Astrocyte of the hippocampus (primary cell): ENCODE measurements around the gene ALDH1A1.

Experiments used
- DNase-seq: peaks from one replicate; pipeline ENCODE4 v3.0.0; 2011; ENCODE audit warnings: low read depth, low spot score

Gene ALDH1A1

DNA sequence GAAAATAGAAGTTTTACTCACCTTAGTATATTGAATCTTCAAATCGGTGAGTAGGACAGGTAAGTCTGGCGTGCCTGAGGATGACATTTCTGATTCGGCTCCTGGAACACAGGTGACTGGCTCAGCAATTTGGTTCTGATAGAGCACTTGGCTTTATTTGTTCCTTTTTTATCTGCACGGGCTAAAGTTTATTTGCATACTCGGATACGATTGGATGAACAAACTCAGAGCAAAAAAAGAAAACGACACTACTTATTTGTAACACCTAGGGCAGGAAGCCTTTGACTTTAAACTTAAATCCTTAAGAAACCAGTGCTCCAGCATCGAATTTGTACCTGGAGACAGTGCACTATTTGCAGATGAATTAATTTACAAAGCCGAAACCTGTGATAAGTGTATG is at the start of gene ALDH1A1:
TSS of gene ALDH1A1 (minus strand) at position 140 of the 400 bp plus-strand sequence. CDS start at position 87, 53 bp downstream.
- DNase-seq: no peak

DNA sequence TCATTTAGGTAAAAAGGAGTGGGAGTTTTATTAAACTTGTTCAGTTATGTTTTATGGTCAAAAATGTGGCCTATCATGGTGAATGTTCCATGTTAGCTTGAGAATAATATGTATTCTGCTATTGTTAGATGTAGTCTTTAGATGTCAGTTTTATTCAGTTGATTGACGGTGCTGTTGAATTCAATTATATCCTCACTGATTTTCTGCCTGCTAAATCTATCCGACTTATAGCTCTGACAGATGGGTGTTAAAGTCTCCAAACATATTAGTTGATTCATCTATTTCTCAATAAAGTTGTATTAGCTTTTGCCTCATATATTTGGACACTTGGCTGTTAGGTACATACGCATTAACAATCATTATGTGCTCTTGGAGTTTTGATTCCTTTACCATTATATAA is 49.0 kb upstream of the ALDH1A1 start:
- DNase-seq: no peak

DNA sequence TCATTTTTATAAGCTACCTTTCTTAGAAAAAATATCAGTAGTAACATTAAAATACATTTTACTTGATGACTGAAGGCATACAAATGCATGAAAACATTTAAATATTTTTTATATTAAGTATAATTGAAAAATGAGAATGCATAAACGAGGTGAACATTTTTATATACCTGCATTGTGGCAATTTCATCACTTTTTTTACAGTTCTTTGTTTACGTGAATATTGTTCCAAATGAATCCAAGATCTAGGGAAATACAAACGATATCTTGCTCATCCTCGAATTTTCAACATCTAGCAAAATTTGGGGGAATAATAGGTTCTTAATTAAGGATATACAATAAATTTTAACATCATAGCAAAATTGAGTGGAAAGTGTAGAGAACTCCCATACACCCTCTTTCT is 45.5 kb upstream of the ALDH1A1 start:
- no peak for DNase-seq

DNA sequence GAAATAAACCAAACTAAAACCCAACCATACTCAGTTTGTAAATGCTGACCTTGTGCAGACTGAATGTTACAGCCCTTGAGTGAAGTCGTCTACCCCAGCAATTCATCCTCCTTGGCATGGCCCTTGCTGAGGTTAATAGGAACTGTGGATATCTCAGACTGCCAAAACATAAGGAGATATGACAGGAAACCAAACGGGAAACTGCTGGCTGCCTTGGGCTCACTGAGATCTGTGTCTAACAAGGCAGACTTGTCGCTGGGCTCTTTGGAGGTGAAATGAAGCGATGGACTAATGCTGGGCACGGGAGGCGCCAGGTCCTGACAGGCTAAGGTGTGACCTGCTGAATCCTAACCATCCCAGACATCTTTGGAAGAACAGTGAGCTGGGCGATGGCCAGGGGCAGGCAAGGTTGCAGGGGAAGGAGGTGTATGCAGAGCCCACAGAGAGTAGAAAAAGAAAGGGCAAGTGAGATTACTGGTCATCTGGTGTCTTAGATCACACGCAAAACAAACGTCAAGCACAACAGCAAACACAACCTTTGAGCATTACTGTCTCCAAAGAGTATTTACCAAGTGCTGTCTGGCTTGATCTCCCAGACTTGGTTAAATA is 44.6 kb upstream of the ALDH1A1 start:
- no peak for DNase-seq

DNA sequence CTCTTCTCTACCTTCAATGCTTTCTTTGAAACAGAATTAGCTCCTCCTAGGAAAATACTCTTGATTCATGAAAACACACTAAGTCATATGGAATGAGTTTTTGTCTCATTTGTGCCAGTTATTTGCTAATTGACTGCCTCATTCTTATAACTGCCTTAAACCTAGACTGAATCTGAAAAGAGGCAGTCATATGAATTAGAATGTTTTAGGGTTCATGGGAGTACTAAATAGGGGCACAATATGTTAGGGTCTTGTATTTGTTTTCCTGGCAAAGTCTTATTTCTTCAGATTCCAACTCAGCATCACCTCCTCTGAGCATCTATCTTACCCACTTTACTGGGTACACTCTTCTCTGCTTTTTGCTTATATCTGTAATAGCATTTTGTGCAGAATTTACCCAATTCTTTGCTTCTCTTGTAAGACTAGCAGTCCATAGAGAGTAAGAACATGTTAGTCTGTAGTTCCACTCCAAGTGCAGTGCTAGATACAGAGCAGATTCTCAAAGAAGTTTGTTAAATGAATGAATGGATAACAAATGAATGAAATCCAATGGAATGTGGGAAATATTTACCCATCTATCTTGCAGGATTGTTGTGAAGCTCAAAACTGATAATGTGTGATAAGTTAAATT is 43.9 kb upstream of the ALDH1A1 start:
- DNase-seq: no peak

DNA sequence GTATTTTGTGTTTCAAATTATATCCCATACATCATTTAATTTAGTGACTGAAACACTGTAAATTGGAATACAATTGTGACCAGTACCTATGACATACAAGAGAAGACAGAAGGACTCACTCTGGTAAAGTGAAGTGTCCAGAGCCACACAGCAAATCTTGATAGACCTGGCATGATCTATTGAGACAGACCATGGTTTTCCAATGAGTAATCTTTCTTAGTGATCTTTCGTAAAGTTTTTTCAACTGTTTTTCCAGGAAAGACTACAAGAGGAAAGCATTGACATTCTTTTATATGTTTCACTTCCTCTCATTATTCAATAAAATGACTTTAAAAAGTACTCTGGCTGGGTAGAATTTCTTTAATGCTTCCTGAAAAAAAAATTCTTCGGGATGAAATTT is 43.3 kb upstream of the ALDH1A1 start:
- no peak for DNase-seq

DNA sequence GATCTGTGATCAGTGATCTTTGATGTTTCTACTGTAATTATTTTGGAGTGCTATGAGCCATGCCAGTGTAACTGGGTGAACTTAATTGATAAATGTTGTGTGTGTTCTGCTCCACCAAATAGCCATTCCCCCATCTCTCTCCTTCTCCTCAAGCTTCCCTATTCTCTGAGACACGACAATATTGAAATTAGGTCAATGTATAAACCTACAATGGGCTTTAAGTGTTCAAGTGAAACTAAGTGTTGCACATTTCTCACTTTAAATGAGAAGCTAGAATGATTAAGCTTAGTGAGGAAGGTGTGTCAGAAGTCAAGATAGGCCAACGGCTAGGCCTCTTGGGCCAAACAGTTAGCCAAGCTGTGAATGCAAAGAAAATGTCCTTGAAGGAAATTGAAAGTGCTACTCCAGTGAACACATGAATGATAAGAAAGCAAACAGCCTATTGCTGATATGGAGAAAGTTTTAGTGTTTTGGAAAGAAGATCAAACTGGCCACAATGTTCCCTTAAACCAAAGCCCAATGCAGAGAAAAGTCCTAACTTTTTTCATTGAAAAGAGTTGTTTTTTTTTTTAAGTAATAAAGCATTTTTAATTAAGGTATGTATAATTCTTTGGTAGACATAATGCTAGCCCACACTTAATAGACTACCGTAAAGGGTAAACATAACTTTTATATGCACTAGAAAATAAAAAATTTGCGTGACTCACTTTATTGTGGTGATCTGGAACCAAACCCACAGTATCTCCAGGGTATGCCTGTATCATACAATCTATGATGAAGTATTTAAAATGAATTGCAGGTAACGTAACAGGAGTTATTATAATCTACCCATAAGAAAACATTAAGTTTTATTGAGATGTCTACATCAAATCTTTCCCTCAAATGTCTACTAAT is 42.5 kb upstream of the ALDH1A1 start:
- no peak for DNase-seq

DNA sequence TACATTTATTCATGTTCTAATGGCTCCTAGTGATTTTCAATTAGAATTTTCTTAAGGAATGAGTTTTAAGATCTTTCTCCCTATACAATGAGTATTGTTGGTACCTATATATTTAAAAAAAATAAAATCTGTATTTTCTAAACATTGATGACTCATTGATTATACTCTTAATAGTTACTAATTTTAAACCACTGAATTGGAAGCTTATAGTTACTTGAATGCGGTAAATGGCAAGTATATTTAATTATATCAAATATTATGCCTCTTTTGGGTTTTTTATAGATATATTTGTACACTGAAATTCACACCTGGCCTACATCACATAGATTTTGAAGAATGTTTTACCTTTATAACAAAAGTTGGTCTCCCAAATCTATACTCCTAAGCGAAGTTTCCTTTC is 38.9 kb upstream of the ALDH1A1 start:
- DNase-seq: no peak

DNA sequence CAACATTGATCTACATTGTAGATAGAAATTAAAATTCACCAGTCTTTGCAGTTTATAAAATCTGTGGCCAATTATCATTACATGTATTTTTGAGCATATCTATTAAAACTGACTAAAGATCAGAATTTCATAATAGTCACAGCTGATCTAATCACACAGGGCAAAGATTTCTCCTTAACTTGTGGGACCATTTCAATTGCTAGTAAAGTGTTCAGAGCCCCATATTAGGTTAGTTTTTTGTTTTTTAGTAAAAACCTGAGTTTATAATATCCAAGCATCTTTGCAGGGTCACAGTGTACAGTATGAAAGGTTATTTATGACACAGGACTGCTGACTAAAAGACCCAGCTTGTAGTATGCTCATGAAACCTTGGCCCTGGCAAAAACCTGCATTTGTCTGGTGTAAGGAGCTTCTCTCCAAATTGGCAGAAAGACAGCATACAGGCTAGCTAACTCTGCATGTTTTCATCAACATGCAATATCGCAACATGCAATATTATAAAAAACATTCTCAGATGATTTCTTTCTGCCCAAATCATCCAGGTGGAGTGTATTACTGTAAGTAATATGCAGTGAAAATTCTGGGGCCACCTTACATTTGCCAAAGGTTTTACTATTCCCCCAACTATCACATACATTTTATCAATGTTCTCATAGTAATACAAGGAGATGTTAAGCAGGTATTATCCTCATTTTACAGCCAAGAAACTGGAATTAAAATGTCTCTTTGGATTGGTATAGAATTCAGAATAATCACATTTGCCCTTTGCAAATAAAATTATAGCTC is 37.7 kb upstream of the ALDH1A1 start:
- no peak for DNase-seq

DNA sequence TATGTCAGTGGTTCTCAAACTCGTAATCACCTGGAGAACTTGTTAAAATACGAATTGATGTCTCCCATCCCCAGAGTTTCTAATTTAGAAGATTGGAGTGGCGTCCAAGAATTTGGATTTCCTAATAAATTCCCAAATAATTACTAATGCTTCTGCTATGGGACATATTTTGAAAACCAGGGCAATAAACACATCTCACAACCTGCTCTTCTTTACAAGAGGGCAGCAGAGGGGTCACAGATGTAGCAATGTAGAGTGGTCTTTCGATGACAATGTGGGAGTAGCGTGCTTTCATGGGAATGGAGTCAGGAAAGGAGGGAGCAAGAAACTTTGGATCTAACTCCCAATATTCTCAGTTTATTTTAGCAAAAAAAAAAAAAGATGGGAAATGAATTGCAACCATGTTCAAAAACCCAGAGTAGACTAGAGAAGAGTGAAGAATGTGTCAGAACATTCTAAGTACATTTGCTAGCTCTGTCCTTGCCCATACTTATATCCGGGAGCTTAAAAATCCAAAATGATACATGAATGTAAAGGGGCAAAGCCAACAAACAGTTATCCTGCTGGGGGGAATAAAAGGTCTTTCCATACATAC is 33.8 kb upstream of the ALDH1A1 start:
- DNase-seq: no peak

DNA sequence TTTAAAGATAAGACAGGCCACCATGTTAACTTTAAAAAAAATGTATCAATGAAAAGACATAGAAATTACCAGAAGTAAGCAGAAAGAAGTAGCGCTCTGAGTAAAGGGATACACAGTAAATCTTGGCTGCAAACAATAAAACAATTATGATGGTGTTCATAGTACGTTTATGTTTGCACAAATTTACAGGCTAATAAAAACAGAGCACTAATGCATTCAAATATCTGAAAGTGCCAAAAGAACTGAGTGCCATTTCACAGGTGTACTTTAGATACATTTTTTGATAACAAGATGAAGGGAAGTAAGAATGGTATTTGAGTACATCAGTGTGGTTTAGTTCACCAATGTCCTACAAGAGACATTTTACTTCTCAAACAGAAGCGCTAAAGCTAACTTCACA is 32.9 kb upstream of the ALDH1A1 start:
- DNase-seq: no peak

DNA sequence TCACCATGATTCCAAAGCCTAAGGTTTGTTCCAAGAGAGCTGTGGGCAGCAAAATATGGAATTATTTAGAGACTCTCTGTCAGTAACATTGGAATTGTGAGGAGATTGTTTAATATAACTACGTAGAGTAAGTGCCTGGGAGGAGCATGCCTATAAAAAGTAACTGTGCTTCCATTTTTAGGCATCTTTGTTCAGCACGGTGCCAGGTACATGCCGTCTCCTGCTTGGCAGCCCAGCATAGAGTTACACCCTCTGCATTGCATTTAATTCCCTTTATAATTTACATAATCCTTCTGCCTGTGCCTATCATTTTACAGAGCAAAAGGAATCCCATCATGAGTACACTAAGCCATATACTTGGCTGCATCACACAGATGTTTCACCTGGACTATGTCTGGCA is 32.1 kb upstream of the ALDH1A1 start:
- no peak for DNase-seq

DNA sequence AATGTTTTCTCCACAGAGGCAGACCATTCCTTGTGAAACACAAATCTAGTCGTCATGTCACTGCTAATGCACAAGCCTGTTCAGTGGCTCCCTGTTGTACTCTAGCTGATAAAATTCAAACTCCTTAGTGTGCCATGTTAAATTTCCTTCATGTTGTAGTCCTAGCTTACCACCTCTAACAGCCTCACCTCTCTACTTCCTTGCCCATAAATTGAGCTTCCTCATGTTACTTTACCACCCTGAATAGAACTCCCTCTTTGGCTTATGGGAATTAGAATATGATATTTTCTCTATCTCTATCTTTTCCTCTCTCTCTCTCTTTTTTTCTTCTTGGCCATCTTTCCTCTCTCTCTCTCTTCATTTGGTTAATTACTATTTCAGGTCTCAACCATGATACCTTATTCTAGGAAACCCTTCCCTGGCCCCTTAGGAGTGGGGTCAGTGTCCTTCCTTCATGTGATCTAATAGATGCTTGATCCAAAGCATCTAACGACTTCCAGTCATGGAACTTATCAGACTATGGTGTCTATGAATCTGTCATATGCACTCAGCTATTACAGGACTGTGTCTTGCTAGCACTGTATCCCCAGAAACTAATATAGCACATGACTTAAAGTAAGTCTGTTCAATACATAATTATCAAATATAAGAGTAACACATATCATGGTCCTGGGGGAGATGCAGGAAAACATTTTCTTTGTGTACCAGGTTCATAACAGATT is 31.5 kb upstream of the ALDH1A1 start:
- DNase-seq: no peak

DNA sequence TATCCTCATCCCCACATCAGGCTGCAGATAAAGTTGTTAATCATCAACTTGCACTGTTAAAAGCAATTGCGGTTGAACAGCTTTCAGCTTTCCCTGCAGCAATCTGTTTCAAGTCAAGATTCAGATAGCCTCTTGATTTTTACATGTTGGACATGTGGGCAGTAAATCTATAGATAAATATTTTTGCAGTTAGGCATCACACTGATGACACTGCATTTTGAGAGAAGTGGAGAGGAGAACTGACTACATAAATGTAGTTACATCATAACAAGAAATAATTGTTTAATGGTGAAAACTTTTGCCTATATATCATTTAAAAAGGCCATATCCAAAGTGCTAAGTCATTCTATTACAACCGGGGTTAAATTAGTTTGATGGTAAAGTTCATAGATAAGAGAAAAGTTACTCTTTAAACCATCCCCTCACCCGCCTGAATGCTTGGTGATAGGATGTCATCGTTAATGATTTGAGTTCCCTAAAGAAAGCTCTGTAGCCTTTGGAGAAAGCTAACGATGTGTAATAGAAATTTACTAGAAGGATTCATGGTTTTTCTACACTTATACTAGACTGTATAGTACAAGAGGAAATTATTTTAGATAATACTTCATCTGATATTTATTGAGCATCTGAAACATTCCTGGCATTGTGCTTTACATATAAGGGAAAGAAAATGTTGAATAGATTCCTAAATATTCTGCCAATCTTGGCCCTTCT is 30.8 kb upstream of the ALDH1A1 start:
- DNase-seq: no peak

DNA sequence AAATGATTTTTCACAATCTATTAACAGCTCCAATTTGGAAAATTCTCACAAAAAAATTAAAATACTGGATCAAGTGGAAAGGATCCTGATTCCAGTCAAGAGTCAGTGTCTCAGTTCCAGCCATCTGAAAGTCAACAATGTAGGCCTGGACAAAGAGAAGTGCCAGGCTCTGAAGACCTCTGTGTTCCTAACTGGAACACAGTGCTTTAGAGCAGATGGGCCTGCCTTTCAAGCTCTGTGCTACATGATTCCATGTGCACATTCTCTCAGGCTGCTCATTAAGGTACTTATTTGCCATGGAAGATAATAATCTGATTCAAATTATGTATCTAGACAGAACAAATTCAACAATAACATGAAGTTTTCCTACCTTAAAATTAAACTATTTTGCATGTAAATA is 30.2 kb upstream of the ALDH1A1 start:
- no peak for DNase-seq

DNA sequence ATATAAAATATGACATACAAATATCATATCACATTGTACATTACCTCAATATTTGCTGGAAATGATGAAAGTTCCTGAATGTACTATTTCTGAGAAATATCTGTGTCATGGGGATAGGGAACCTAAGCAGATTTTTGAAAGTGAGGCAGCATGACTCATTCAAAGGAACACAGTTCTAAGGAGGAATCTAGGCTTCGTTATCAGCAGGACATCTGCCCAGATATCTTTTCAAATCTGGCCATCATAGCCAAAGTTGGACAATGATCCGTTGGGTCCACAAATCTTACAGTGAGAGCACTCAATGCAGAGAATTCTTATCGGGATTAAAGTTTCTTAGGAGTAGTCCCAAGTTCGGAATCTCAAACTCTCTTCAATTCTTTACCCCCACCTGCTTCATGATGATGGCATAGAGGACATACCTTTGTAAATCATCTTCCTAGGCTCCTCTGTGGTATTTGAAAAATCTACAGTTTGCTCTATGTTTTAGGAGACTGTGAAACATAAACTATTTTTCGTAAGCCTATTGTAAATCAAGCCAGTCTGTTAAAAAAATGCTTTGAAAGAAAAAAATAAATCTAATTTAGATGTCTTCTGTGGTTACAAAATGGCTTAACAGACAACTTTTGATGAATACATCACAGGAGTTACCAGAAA is 29.4 kb upstream of the ALDH1A1 start:
- DNase-seq: no peak

DNA sequence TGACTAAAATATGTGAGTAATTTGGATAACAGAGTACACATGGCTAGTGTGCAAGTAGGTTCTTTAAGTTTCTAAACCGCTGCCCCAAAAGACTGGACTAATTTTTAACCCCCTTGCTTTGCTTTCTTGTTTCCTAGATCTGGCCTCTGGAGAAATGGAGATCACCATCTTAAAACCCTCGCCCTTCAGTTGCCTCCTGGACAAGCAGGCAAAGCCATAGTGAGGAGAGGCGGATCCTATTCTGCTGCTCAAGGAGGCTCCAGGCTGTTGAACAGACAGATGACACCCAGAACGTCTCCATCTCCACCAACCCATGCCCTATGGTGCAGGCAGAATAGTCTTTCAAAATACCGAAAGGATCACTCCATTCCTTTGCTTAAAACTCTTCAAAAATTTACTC is 28.6 kb upstream of the ALDH1A1 start:
- no peak for DNase-seq

DNA sequence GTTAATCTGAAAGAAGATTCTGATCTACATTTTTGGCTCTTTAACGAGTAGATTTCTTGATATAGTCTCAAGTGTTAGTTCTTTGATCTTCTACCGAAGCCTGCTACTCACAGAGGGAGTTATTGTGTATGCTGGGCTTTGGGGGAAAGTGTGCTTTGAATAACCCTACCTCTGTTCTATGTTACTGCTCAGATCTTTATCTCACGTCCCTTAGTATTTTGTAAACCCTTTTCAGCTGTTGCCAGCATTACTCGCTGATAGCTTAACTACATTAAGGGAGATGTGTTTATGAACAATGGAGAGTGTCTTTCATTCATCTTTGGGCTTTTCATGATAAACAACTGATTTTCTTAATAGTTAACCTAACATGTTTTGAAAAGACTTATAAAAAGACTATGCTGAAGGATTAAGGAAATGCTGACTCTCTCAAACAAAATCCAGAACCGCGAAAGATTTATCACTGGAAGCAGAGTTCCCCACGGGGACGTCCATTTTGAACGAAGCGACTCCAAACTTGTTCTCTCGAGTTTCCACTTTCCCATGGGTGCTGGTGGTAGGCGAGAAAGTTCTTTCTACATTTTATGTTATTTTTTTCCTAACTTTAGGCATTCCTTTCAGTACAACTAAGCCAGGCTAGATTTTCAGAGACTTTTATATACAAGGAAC is 27.9 kb upstream of the ALDH1A1 start:
- peak; percentile 14 for DNase-seq

DNA sequence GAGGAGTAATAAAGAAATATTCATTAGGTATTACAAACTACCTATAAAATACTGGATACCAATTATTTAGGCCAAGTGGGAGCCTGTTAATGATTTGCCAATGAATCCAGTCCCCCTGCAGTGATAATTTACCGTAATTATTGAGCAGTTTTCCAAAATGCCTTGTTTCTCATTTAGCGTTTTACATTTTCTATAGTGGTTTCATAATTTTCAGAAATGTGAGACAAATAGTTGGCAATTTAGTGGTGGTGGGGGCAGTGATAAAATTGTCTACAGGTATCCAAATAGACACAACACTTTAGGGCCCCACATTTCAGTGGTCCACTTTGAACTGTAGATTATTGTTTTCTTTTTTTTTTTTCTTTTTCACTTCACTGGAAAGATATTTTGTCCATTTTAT is 27.3 kb upstream of the ALDH1A1 start:
- DNase-seq: no peak
